ENCODE results near the gene INTS14.

The INTS14 gene

DNA sequence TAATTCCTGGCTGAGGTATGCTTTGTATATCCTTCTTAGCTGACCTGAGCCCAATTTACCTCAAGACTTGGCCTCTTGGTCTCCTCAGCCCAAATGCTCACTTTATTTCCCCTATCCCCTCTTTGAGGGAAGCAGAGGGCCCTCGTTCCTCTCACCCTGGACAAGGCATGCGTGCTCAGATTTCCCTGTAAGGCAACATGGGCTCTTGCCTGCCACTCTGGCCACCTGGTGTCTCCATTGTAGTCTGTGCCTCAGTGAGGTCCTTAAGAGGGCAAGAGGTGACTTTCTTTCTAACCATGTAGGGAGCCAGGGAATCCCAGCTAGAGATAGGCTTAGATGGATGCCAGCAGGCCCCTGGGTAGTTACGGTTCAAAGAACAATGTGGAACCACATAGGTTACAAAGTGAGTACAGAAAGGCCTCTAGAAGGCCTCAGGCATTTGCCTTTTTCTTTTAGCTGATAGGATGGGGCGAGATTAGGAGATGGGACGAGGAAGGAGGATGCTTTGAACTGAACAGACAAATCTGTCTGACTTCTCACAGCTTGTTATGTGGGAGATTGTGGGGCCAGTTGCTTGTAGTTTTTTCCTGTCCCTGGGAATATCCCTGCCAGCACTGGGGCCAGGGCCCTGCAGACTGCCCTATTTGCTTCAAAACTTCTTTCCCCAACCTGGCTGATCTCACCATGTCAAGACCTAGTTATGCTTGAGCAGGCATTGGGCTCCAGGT is 1.1 kb upstream of the INTS14 start:
- H3K4ac ChIP-seq (ENCODE audit: low read depth in 1 of 2, low read length in 2 of 2), result peak overlapping the region; percentile 77 to 90
- H2BK120ac ChIP-seq (ENCODE audit: low read depth, low read length), result no peak overlapping the region
- peak overlapping the region in 1 of 2 experiments; percentile 18 for H3K18ac ChIP-seq (ENCODE audit: low read depth in 1 of 2, low read length in 2 of 2)
- peaks cover 14% of the 10 kb centered on the region for H3K79me1 ChIP-seq (replicated peaks; ENCODE audit: low read length, poor library complexity, severe bottlenecking)
- H3K4me2 ChIP-seq (ENCODE audit: low read length, poor library complexity, severe bottlenecking), result peak overlapping the region; percentile 73
- H2BK15ac ChIP-seq (ENCODE audit: low read depth, poor library complexity, severe bottlenecking), result peak overlapping the region; percentile 33
- H2AFZ ChIP-seq (ENCODE audit: low read depth, low read length), result peak overlapping the region; percentile 57
- peak overlapping the region; percentile 83 for H2AK5ac ChIP-seq (ENCODE audit: low read length, severe bottlenecking)
- no peaks in the 10 kb centered on the region for H3K27me3 ChIP-seq (ENCODE audit: control insufficient read depth in 1 of 2, insufficient read depth in 1 of 2, low read length in 2 of 2)
- peak overlapping the region; percentile 97 for H3K27ac ChIP-seq (ENCODE audit: low read length, poor library complexity, severe bottlenecking)
- no peak for DNase-seq
- H3K9me3 ChIP-seq (ENCODE audit: control insufficient read depth, low read length), result no peaks in the 10 kb centered on the region
- WGBS, result 94% methylated on average over 5 of the region's 5 CpGs
- peak overlapping the region; percentile 99 for H4K8ac ChIP-seq (ENCODE audit: low read length)
- peak overlapping the region; percentile 15 to 63 for H2BK12ac ChIP-seq (ENCODE audit: low read length in 2 of 2)
- peak overlapping the region; percentile 74 for H4K91ac ChIP-seq (ENCODE audit: low read length)
- H3K23ac ChIP-seq (ENCODE audit: low read length in 2 of 2), result peak overlapping the region in 1 of 2 experiments; percentile 74
- no peak overlapping the region for H3K14ac ChIP-seq (ENCODE audit: low read length in 2 of 2)
- H3K36me3 ChIP-seq (ENCODE audit: control insufficient read depth in 1 of 2, insufficient read depth in 2 of 2, low read depth in 1 of 2, low read length in 2 of 2), result peaks cover 3 to 4% of the 10 kb centered on the region in 2 experiments
- peak overlapping the region in 1 of 2 experiments; percentile 82 for H3K4me3 ChIP-seq (ENCODE audit: insufficient read depth in 1 of 2, low read depth in 1 of 2, low read length in 2 of 2)
- peaks cover 18% of the 10 kb centered on the region for H3K4me1 ChIP-seq (ENCODE audit: control insufficient read depth, insufficient read depth, low read depth, low read length)
- peak overlapping the region; percentile 95 for H3K9ac ChIP-seq (ENCODE audit: low read length)
- no peak overlapping the region for H2BK5ac ChIP-seq (ENCODE audit: low read depth, low read length, poor library complexity, severe bottlenecking)

- no peak overlapping the region for H2BK5ac ChIP-seq (ENCODE audit: low read depth, low read length, poor library complexity, severe bottlenecking)
- no peak overlapping the region for H3K18ac ChIP-seq (ENCODE audit: low read depth in 1 of 2, low read length in 2 of 2)
- H3K27ac ChIP-seq (ENCODE audit: low read length, poor library complexity, severe bottlenecking), result no peak overlapping the region
- WGBS, result no CpG with 5 or more reads among the region's 1 CpG
- no peak overlapping the region for H3K9ac ChIP-seq (ENCODE audit: low read length)
- no peaks in the 10 kb centered on the region for H3K27me3 ChIP-seq (ENCODE audit: control insufficient read depth in 1 of 2, insufficient read depth in 1 of 2, low read length in 2 of 2)
- H4K91ac ChIP-seq (ENCODE audit: low read length), result no peak overlapping the region
- no peak overlapping the region for H3K4ac ChIP-seq (ENCODE audit: low read depth in 1 of 2, low read length in 2 of 2)
- H2BK15ac ChIP-seq (ENCODE audit: low read depth, poor library complexity, severe bottlenecking), result no peak overlapping the region
- DNase-seq, result no peak
- H4K8ac ChIP-seq (ENCODE audit: low read length), result no peak overlapping the region
- no peak overlapping the region for H3K14ac ChIP-seq (ENCODE audit: low read length in 2 of 2)
- no peak overlapping the region for H2AFZ ChIP-seq (ENCODE audit: low read depth, low read length)
- no peak overlapping the region for H3K4me3 ChIP-seq (ENCODE audit: insufficient read depth in 1 of 2, low read depth in 1 of 2, low read length in 2 of 2)
- H3K79me1 ChIP-seq (replicated peaks; ENCODE audit: low read length, poor library complexity, severe bottlenecking), result peaks cover 14% of the 10 kb centered on the region
- no peaks in the 10 kb centered on the region for H3K4me1 ChIP-seq (ENCODE audit: control insufficient read depth, insufficient read depth, low read depth, low read length)
- peaks cover 16 to 64% of the 10 kb centered on the region in 2 experiments for H3K36me3 ChIP-seq (ENCODE audit: control insufficient read depth in 1 of 2, insufficient read depth in 2 of 2, low read depth in 1 of 2, low read length in 2 of 2)
- H2BK120ac ChIP-seq (ENCODE audit: low read depth, low read length), result no peak overlapping the region
- H2AK5ac ChIP-seq (ENCODE audit: low read length, severe bottlenecking), result no peak overlapping the region
- no peak overlapping the region for H3K4me2 ChIP-seq (ENCODE audit: low read length, poor library complexity, severe bottlenecking)
- H2BK12ac ChIP-seq (ENCODE audit: low read length in 2 of 2), result no peak overlapping the region
- H3K9me3 ChIP-seq (ENCODE audit: control insufficient read depth, low read length), result no peaks in the 10 kb centered on the region
- H3K23ac ChIP-seq (ENCODE audit: low read length in 2 of 2), result no peak overlapping the region
Measured at GRCh38 chr15:65603559-65603958, 7.4 kb downstream of the INTS14 start.

DNA sequence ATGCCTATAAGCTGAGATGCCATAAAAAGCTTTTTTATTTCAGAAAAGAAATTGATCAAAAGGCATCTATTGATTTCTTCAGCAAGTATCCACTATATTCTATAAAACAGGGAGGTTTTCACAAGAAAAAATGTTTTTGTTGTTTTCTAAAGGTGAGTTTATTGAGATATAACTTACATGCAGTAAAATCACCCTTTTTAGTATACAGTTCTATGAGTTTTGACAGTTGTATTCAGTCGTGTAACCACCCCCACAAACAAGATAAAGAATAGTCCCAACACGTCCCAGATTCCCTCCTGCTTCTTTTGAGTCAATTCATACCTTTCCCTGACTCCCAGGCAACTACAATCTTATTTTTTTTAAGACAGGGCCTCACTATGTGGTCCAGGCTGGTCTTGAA is 7.8 kb downstream of the INTS14 start:
- no peak overlapping the region for H3K9ac ChIP-seq (ENCODE audit: low read length)
- H3K27me3 ChIP-seq (ENCODE audit: control insufficient read depth in 1 of 2, insufficient read depth in 1 of 2, low read length in 2 of 2), result no peaks in the 10 kb centered on the region
- no peak overlapping the region for H2BK12ac ChIP-seq (ENCODE audit: low read length in 2 of 2)
- H3K27ac ChIP-seq (ENCODE audit: low read length, poor library complexity, severe bottlenecking), result no peak overlapping the region
- peaks cover 16 to 68% of the 10 kb centered on the region in 2 experiments for H3K36me3 ChIP-seq (ENCODE audit: control insufficient read depth in 1 of 2, insufficient read depth in 2 of 2, low read depth in 1 of 2, low read length in 2 of 2)
- no peak overlapping the region for H4K91ac ChIP-seq (ENCODE audit: low read length)
- no peak overlapping the region for H3K4me2 ChIP-seq (ENCODE audit: low read length, poor library complexity, severe bottlenecking)
- no peak overlapping the region for H3K14ac ChIP-seq (ENCODE audit: low read length in 2 of 2)
- H3K23ac ChIP-seq (ENCODE audit: low read length in 2 of 2), result no peak overlapping the region
- WGBS, result 96% methylated on average over 2 of the region's 2 CpGs
- H3K4me1 ChIP-seq (ENCODE audit: control insufficient read depth, insufficient read depth, low read depth, low read length), result no peaks in the 10 kb centered on the region
- H2BK15ac ChIP-seq (ENCODE audit: low read depth, poor library complexity, severe bottlenecking), result no peak overlapping the region
- no peak overlapping the region for H3K4me3 ChIP-seq (ENCODE audit: insufficient read depth in 1 of 2, low read depth in 1 of 2, low read length in 2 of 2)
- H2BK120ac ChIP-seq (ENCODE audit: low read depth, low read length), result no peak overlapping the region
- H3K79me1 ChIP-seq (replicated peaks; ENCODE audit: low read length, poor library complexity, severe bottlenecking), result peaks cover 14% of the 10 kb centered on the region
- H3K4ac ChIP-seq (ENCODE audit: low read depth in 1 of 2, low read length in 2 of 2), result no peak overlapping the region
- no peak for DNase-seq
- H4K8ac ChIP-seq (ENCODE audit: low read length), result no peak overlapping the region
- H3K9me3 ChIP-seq (ENCODE audit: control insufficient read depth, low read length), result no peaks in the 10 kb centered on the region
- H2BK5ac ChIP-seq (ENCODE audit: low read depth, low read length, poor library complexity, severe bottlenecking), result no peak overlapping the region
- H2AFZ ChIP-seq (ENCODE audit: low read depth, low read length), result no peak overlapping the region
- no peak overlapping the region for H3K18ac ChIP-seq (ENCODE audit: low read depth in 1 of 2, low read length in 2 of 2)
- H2AK5ac ChIP-seq (ENCODE audit: low read length, severe bottlenecking), result no peak overlapping the region

DNA sequence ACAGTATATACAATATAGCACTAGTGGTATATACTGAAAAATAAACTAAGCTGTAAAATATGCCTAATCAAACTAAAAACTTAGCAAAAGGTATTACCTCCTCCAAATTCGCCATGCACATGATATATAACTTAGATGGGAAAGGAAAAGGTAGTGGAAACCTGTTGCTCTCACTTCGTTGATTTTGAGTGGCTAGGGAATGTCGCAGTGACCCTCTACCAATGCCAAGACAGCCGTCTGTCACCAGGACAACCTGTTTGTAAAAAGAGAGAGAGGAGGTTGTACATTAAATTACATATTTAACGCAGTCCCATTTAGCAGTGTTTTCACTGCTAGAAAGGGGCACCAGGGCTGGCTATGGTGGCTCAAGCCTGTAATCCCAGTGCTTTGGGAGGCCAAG is 11.3 kb downstream of the INTS14 start:
- H2AK5ac ChIP-seq (ENCODE audit: low read length, severe bottlenecking), result no peak overlapping the region
- no peak overlapping the region for H3K23ac ChIP-seq (ENCODE audit: low read length in 2 of 2)
- H3K4me3 ChIP-seq (ENCODE audit: insufficient read depth in 1 of 2, low read depth in 1 of 2, low read length in 2 of 2), result no peak overlapping the region
- H3K9ac ChIP-seq (ENCODE audit: low read length), result no peak overlapping the region
- no peak overlapping the region for H3K4ac ChIP-seq (ENCODE audit: low read depth in 1 of 2, low read length in 2 of 2)
- H3K18ac ChIP-seq (ENCODE audit: low read depth in 1 of 2, low read length in 2 of 2), result no peak overlapping the region
- H3K27me3 ChIP-seq (ENCODE audit: control insufficient read depth in 1 of 2, insufficient read depth in 1 of 2, low read length in 2 of 2), result no peaks in the 10 kb centered on the region
- no peak for DNase-seq
- H3K4me1 ChIP-seq (ENCODE audit: control insufficient read depth, insufficient read depth, low read depth, low read length), result no peaks in the 10 kb centered on the region
- peaks cover 16 to 86% of the 10 kb centered on the region in 2 experiments for H3K36me3 ChIP-seq (ENCODE audit: control insufficient read depth in 1 of 2, insufficient read depth in 2 of 2, low read depth in 1 of 2, low read length in 2 of 2)
- H3K9me3 ChIP-seq (ENCODE audit: control insufficient read depth, low read length), result no peaks in the 10 kb centered on the region
- H2BK120ac ChIP-seq (ENCODE audit: low read depth, low read length), result no peak overlapping the region
- no peak overlapping the region for H3K14ac ChIP-seq (ENCODE audit: low read length in 2 of 2)
- no peak overlapping the region for H2AFZ ChIP-seq (ENCODE audit: low read depth, low read length)
- 95% methylated on average over 5 of the region's 5 CpGs for WGBS
- peaks cover 12% of the 10 kb centered on the region for H3K79me1 ChIP-seq (replicated peaks; ENCODE audit: low read length, poor library complexity, severe bottlenecking)
- H2BK15ac ChIP-seq (ENCODE audit: low read depth, poor library complexity, severe bottlenecking), result no peak overlapping the region
- no peak overlapping the region for H4K91ac ChIP-seq (ENCODE audit: low read length)
- H2BK5ac ChIP-seq (ENCODE audit: low read depth, low read length, poor library complexity, severe bottlenecking), result no peak overlapping the region
- no peak overlapping the region for H3K4me2 ChIP-seq (ENCODE audit: low read length, poor library complexity, severe bottlenecking)
- H3K27ac ChIP-seq (ENCODE audit: low read length, poor library complexity, severe bottlenecking), result no peak overlapping the region
- no peak overlapping the region for H2BK12ac ChIP-seq (ENCODE audit: low read length in 2 of 2)
- H4K8ac ChIP-seq (ENCODE audit: low read length), result no peak overlapping the region
